Measurements from ENCODE around the gene KCNQ1. TPM values are rescaled to one million over a fixed set of nuclear protein-coding genes. Genes with fewer than 3 reads are reported as not detected.
A peak's percentile ranks its signal among the peaks of the same experiment; 100 is the strongest.

KCNQ1 gene
- total and polyA plus RNA-seq, 12 donors = 11.0 to 447 (median 320) TPM

DNA sequence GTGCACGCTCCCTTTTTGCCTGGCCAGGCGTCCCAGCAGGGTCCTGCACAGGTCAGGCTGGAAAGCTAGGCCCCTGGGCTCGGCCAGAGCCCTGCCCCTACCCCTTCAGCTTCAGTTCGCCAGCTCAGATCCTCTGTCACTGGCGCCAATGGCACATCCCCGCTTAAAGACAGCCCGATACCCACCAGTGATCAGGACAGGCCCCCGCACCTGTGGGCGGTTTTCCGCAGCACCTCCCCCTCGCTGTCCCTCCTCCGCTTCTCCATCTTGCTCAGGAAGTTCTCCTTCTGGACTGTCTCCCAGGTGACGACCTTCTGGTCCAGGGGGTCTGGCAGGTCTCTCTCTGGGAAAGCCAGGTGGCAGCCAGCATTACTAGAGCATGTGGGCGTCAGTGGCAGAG is 38.4 kb upstream of the KCNQ1 start:
- TF ChIP-seq POLR2A (IDR thresholded peaks at IDR 0.05) = no peak
- TF ChIP-seq, protein P1, sequence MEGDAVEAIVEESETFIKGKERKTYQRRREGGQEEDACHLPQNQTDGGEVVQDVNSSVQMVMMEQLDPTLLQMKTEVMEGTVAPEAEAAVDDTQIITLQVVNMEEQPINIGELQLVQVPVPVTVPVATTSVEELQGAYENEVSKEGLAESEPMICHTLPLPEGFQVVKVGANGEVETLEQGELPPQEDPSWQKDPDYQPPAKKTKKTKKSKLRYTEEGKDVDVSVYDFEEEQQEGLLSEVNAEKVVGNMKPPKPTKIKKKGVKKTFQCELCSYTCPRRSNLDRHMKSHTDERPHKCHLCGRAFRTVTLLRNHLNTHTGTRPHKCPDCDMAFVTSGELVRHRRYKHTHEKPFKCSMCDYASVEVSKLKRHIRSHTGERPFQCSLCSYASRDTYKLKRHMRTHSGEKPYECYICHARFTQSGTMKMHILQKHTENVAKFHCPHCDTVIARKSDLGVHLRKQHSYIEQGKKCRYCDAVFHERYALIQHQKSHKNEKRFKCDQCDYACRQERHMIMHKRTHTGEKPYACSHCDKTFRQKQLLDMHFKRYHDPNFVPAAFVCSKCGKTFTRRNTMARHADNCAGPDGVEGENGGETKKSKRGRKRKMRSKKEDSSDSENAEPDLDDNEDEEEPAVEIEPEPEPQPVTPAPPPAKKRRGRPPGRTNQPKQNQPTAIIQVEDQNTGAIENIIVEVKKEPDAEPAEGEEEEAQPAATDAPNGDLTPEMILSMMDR (IDR thresholded peaks at IDR 0.05) = no peak

DNA sequence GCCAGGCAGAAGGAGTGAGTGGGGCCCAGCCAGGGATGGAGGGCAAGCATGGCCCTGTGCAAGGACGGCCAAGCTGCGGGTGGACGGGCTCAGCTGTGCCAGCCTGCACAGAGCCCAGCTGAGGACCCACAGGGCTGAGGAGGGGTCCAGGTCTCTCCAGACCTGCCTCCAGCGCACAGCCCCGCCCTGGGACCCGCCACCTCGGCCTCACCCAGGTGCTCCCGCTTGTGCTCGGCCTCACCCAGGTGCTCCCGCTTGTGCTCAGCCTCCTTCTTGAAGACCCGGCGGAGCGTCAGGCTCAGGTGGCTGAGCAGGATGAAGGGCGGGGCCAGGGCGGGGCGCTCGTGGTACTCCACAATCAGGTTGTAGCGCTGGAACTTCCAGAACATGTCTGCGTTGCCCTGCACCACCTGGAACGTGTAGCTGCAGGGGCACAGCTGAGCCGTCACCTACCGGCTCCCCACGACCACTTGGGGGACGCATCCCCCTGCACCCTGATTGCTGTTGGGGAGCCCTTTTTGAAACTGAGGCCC is 37.9 kb upstream of the KCNQ1 start:
- no peak for DNase-seq
- peaks cover 0 to 21% of the 10 kb centered on the region in 2 donors for H3K36me3 ChIP-seq (replicated peaks in 1 of 2)
- no peak overlapping the region for H3K4me3 ChIP-seq
- H3K27me3 ChIP-seq = peaks cover 18% of the 10 kb centered on the region
- H3K9me3 ChIP-seq (replicated peaks in 1 of 3) = no peaks in the 10 kb centered on the region
- TF ChIP-seq POLR2A (IDR thresholded peaks at IDR 0.05) = no peak
- TF ChIP-seq, protein P1 (IDR thresholded peaks at IDR 0.05) = no peak
- intact Hi-C loops (cut with DNase I) = no loop called here
- peaks cover under 1 to 3% of the 10 kb centered on the region in 2 donors for H3K4me1 ChIP-seq (replicated peaks in 1 of 2)
- 80 to 85% (median 84%) methylated on average over 15 to 24 of the region's 24 CpGs for WGBS, 4 donors
- H3K27ac ChIP-seq = no peak overlapping the region

More for the DNA sequence above, 38.4 kb upstream of the KCNQ1 start:
- Histone ChIP-seq H3K36me3 (replicated peaks in 1 of 2) (peaks cover 0 to 21% of the 10 kb centered on the region in 2 donors), H3K4me3 (no peak overlapping the region), H3K4me1 (replicated peaks in 1 of 2) (peaks cover 6 to 8% of the 10 kb centered on the region in 2 donors), H3K27ac (no peak overlapping the region), H3K27me3 (peaks cover 18% of the 10 kb centered on the region), H3K9me3 (replicated peaks in 1 of 3) (no peaks in the 10 kb centered on the region)
- intact Hi-C loops (cut with DNase I) = no loop called here
- WGBS, 4 donors = 77 to 80% (median 79%) methylated on average over 12 to 14 of the region's 14 CpGs
- no peak for DNase-seq

DNA sequence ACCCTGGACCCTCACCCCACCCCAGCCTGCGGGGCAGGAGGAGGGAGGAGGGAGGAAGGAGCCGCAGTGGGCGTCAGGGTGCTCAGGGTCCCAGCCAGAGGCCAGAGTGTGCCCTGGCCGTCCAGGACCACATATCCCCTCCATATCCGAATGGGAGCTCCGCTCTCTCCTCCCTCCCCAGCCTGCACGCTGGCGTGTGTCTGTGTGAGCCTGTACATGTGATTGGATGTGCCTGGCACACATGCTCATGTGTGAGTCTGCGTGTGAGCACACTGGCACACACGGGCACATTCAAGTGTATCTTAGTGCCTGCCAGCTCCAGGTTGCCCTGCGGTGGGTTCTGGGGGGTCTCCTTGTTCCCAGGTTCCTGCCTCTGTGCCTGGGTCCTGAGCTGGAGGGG is 36.1 kb upstream of the KCNQ1 start:
- peaks cover 0 to 4% of the 10 kb centered on the region in 2 donors for H3K36me3 ChIP-seq (replicated peaks in 1 of 2)
- H3K27ac ChIP-seq = no peak overlapping the region
- H3K27me3 ChIP-seq = peaks cover 18% of the 10 kb centered on the region
- 50 to 65% (median 61%) methylated on average over 5 to 11 of the region's 11 CpGs for WGBS, 4 donors
- no peaks in the 10 kb centered on the region for H3K9me3 ChIP-seq (replicated peaks in 1 of 3)
- DNase-seq = no peak
- TF ChIP-seq POLR2A (IDR thresholded peaks at IDR 0.05) = no peak
- TF ChIP-seq, protein P1 (IDR thresholded peaks at IDR 0.05) = no peak
- no peaks in the 10 kb centered on the region for H3K4me1 ChIP-seq (replicated peaks in 1 of 2)
- intact Hi-C loops (cut with DNase I) = no loop called here
- no peak overlapping the region for H3K4me3 ChIP-seq

DNA sequence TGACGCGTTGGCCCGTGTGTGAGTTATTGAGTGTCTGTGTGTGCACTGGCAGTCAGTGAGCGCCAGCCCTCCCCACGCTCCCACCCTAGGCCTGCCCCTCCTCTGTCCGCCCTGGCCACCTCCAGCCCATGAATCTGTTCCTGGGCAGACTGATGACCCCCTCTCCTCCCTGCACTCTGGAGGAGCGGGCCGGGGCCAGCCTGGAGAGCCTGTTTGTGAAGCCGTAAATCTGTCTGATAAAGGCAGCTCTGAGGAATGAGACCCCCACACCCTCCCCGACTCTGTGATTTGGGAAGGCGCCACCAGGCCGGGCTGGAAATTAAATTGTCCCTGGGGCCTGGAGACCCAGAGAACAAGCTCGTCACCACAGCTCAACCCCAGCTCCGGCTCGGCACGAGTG is 35.7 kb upstream of the KCNQ1 start:
- H3K4me1 ChIP-seq (replicated peaks in 1 of 2) = no peaks in the 10 kb centered on the region
- intact Hi-C loops (cut with DNase I) = no loop called here
- no peak for TF ChIP-seq POLR2A (IDR thresholded peaks at IDR 0.05)
- TF ChIP-seq, protein P1 (IDR thresholded peaks at IDR 0.05) = no peak
- no peaks in the 10 kb centered on the region for H3K36me3 ChIP-seq (replicated peaks in 1 of 2)
- no peak overlapping the region for H3K4me3 ChIP-seq
- no peaks in the 10 kb centered on the region for H3K9me3 ChIP-seq (replicated peaks in 1 of 3)
- no peak for DNase-seq
- WGBS, 4 donors = 30 to 63% (median 42%) methylated on average over 2 to 16 of the region's 16 CpGs
- peak overlapping the region in 1 of 5 donors; percentile 40 for H3K27ac ChIP-seq
- H3K27me3 ChIP-seq = peaks cover 18% of the 10 kb centered on the region

All from adrenal gland (tissue), 12 donors.